ENCODE data around the gene ASAP2.

ASAP2 gene

DNA sequence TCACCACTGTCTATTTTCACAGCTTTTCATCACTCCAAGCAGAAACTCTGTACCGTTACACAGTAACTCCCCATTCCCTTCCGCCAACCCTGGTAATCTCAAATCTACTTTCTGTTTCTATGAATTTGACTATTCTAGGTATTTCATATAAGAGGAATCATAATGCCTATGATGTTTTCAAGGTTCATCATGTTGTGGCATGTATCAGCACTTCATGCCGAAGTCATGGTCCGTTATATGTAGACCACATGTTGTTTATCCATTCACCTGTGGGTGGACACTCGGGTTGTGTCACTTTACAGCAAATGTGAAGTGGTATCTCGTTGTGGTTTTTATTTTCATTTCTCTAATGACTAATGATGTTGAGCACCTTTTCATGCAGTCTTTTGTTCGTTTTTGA lies 238.5 kb downstream of the ASAP2 start:
- DNase-seq: no peak

DNA sequence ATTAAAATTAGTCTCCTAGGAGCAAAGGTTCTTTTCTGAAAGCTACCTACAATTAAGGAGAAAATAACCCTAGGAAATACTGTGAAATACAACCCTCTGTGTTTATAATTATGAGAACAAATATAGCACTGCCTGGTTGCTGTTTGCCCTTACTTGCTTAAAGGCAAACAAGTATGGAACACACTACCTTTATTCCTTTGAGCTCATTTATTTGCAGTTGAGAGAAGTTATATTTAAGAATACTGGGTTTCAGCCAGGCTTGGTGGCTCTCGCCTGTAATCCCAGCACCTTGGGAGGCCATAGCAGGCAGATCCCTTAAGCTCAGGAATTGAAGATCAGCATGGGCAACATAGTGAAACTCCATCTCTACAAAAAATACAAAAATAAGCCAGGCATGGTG lies 244.6 kb downstream of the ASAP2 start:
- no peak for DNase-seq
